H7 (cell line): ENCODE results near the gene PRR32. TPM values are rescaled to one million over a fixed set of nuclear protein-coding genes. Genes with fewer than 3 reads are reported as not detected.
"Not testable (repeated sequence)": the region's sequence is repeated elsewhere in the genome, so short reads cannot be mapped to it uniquely, and the experiment has no call there.

Source experiments
- DNase-seq: peaks from one replicate; pipeline ENCODE4 v3.0.0; 2012
- H3K27me3 ChIP-seq: 2 replicates; pipeline ENCODE4 v1.6.0; 2011; ENCODE audit warnings: mild to moderate bottlenecking, low read length; ENCODE audit not compliant: control insufficient read depth, insufficient read depth
- H3K36me3 ChIP-seq: replicated peaks from 2 replicates; pipeline ENCODE4 v1.5.1; 2011; ENCODE audit warnings: low read length; ENCODE audit not compliant: control insufficient read depth, insufficient read depth
- H3K4me3 ChIP-seq: 2 replicates; pipeline ENCODE4 v1.5.1; 2011; ENCODE audit warnings: low read depth, mild to moderate bottlenecking, control low read depth, low read length, moderate library complexity; ENCODE audit not compliant: insufficient read depth
- total RNA-seq: library from RNA; depleted of rRNA; stranded (reverse); fragments of >200 nt; shearing (Covaris generic); gene quantifications from 2 replicates; pipeline ENCODE4 v1.2.3, GENCODE V29; 2014; rRNA removed

Gene PRR32, protein sequence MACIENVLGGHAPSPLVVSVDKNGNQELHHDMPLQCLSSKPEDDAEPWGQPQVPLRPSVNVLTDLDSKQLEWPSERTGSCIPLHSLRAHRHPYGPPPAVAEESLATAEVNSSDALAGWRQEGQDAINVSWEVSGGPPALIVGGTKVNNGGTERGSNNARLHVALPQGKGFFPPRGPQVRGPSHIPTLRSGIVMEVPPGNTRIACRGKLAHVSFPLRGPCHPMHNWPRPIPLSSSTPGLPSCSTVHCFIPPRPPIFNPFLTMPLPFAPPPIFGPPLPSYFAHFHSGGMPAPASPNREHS
- total RNA-seq, result not detected in 2 replicates

DNA sequence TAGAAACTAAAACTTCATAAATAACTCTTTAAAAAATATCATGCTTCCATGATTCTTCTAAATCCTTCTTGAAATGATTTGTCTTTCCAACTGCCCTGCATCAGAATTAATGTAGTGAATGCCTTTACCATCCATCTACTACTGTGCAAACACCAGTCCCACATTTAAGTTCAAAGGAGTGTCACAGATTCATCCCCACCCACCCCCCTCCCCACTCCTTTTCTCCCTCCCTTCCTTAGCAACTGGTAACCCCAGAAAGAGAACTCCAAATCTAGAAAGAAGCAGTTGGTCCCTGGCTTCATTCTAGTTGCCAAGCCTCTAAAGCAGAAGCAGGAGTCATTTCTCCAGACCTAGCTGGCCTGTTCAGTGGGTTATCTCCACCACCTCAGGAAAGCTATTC lies at the start of gene PRR32:
Gene PRR32, plus strand, starts transcription at position 301 of the 400 bp plus-strand sequence. CDS start 115 bp downstream, outside the sequence.
- H3K36me3 ChIP-seq, result no peaks in the 10 kb centered on the region
- H3K27me3 ChIP-seq, result no peaks in the 10 kb centered on the region
- no peak within 1 kb of the TSS for H3K4me3 ChIP-seq
- no peak for DNase-seq

DNA sequence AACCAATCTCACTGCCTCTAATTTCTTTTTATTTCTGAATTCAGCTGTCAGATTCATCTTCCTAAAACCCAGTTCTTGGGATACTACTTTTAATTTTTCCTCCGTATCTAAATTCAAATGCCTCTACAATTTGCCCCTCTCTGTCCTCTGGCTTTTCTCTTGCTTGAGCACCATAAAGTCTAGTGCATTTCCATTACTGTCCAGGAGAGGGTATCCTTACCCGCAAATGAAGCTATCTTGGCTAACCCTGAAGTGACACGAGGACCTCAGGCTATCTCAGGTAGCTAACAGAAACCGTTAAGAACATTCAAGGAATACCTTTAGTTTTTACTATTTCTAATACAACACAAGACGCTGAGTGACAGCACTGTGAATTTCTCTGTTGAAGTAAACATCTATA lies 49.4 kb upstream of the PRR32 start:
- Histone ChIP-seq H3K36me3 (no peaks in the 10 kb centered on the region), H3K27me3 (no peaks in the 10 kb centered on the region), H3K4me3 (no peak overlapping the region)
- DNase-seq, result peak; percentile 28

DNA sequence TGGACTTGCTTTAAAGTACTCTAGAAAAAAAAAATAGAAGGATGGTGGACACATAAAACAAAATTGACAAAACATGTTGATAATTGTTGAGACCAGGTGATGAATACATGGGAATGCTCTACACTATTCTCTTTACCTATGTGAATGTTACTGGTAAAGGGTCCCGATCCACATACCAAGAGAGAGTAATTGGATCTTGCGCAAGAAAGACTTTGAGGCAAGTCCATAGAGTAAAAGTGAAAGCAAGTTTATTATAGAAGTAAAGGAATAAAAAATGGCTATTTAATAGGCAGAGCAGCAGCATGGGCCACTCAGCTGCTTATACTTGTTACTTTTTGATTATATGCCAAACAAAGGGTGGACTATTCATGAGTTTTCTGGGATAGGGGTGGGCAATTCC lies 34.0 kb upstream of the PRR32 start:
- Histone ChIP-seq H3K4me3 (no peak overlapping the region), H3K27me3 (no peaks in the 10 kb centered on the region), H3K36me3 (no peaks in the 10 kb centered on the region)
- DNase-seq, result no peak

DNA sequence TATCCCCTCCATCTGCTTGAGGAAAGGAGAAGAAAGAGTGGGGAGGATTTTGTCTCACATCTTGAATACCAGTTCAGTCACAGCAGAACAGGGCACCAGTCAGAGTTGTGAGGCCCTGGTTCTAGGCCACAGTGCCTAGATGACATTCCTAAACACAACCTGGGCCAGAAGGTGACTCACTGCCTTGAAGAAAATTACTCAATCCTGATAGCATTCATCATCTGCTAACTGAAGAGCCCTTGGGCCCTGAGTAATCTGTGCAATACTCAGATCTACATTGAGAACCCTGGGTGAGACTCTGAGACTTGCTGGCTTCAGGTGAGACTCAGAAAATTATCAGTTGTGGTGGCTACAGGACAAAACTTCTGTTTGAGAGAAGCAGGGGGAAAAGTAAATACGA lies 20.5 kb upstream of the PRR32 start:
- Histone ChIP-seq H3K36me3 (no peaks in the 10 kb centered on the region), H3K27me3 (no peaks in the 10 kb centered on the region), H3K4me3 (no peak overlapping the region)
- no peak for DNase-seq

DNA sequence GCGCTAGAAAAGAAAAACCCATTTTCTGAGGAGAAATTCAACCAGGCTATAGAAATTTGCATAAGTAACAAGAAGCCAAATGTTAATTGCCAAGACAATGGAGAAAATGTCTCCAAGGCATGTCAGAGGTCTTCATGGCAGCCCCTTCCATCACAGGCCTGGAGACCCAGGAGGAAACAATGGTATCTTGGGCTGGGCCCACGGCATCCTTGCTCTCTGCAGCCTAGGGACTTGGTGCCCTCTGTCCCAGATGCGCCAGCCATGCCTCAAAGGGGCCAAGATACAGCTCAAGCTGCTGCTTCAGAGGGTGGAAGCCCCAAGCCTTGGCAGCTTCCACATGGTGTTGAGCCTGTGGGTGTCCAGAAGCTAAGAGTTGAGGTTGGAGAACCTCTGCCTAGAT lies 12.7 kb upstream of the PRR32 start:
- H3K4me3 ChIP-seq, DNase-seq, H3K27me3 ChIP-seq, H3K36me3 ChIP-seq: not testable (repeated sequence)

DNA sequence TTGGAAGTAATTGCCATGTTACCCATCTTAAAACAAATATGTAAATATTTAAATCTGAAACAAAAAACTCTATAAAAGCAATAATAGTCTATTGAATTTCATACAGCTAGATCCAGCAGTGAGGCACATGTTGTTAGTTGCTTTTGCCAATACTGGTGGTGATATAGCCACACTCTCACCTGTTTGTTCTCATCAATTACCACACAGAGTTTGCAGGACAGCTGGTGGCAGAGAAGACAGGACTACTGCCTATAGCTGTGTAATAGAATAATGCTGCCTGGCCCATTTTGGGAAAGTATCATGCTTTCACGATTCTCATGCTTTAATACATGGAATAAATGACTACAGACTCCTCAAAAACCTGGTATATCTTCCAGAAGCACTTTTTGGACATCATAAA lies 3.7 kb upstream of the PRR32 start:
- Histone ChIP-seq H3K27me3 (no peaks in the 10 kb centered on the region), H3K36me3 (no peaks in the 10 kb centered on the region), H3K4me3 (no peak overlapping the region)
- DNase-seq, result no peak

DNA sequence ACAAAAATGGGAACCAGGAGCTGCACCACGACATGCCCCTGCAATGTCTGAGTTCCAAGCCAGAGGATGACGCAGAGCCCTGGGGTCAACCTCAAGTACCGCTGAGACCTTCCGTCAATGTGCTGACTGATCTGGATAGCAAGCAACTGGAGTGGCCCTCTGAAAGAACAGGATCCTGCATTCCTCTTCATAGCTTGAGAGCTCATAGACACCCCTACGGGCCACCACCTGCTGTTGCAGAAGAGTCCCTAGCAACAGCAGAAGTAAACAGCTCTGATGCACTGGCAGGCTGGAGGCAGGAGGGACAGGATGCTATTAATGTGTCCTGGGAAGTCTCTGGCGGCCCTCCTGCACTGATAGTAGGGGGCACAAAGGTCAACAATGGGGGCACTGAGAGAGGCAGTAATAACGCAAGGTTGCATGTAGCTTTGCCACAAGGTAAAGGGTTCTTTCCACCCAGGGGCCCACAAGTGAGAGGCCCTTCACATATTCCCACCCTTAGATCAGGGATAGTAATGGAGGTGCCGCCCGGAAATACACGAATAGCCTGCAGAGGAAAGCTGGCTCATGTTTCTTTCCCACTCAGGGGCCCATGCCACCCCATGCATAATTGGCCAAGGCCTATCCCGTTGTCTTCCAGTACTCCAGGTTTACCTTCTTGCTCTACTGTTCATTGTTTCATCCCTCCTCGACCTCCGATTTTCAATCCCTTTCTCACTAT lies 1.3 kb downstream of the PRR32 start:
- no peak overlapping the region for H3K4me3 ChIP-seq
- no peaks in the 10 kb centered on the region for H3K36me3 ChIP-seq
- H3K27me3 ChIP-seq, result no peaks in the 10 kb centered on the region
- DNase-seq, result peak; percentile 2

DNA sequence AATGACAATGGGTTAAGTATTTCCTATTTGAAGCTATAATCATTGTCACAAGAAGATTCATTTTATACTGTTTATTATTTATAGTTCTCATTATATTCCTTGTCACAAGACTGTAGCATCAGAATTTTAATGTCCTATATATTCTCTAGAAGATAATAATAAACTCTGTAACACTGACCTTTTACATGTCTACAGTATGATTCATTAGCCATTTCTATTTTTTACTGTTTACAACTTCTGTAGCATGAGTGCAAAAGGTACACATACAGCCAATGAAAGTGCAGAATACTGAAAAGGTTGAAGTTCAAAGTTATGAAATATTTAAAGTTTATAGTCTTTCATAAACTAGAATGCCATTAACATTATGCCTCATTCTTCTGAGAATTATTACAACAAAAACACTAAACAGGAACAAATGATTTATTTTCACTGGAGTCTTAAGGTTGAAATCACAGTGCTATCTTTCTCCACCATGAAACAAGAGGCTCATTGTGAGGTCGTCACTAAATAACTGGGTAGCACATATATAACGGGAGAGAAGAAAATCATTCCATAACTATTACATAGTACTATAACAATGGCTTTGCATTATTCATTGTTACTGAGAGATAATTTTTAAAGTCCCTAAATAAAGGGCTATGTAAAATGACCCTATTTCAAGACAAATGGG lies 4.9 kb downstream of the PRR32 start:
- DNase-seq, result no peak
- no peaks in the 10 kb centered on the region for H3K27me3 ChIP-seq
- no peak overlapping the region for H3K4me3 ChIP-seq
- H3K36me3 ChIP-seq, result no peaks in the 10 kb centered on the region

DNA sequence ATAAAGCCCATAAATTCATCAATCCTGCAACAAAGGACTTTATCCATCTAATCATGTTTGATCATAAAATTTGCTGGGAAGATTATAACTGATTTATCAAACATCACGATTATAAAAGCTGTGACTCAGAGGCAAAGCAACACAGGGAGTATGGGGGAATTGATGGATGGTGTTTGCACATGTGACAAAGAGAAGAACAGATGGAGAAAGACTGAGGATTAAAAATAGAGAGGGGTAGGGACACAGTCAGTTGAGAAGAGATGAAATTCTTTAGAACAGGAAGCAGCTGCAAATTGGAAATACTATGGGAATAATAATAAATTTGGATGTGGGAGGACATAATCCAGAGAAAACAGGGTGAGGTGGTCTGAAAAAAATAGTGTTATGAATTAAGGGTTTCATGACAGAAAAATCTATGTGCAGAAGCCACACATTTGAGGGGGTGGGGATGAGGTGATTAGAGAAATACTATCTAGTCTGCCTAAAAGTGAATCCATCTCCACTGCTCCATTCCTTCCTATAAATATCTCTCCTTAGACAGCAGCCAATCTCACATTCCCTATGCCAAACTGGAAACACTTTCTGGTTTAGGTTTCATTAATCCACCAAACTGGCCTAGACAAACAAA lies 6.2 kb downstream of the PRR32 start:
- Histone ChIP-seq H3K27me3 (no peaks in the 10 kb centered on the region), H3K36me3 (no peaks in the 10 kb centered on the region), H3K4me3 (no peak overlapping the region)
- no peak for DNase-seq

DNA sequence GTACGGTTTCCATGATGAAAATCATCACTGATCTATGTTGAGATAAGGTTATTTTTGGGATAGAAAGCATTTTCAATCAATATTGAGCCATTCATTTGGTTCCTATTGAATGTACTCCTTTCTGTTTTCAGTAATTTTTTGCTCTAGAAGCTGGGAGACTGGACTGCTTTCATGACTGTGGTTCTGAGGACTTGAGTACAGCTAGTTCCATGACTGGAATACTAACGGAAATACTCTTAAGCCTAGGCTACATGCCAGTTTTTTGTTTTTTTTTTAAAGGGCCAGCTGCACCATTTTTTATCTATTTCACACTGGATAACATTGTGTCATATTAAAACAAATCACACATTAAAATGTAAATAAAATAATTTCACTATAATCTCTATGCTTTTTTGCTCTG lies 16.7 kb downstream of the PRR32 start:
- H3K36me3 ChIP-seq, result no peaks in the 10 kb centered on the region
- DNase-seq, result no peak
- H3K27me3 ChIP-seq, result no peaks in the 10 kb centered on the region
- H3K4me3 ChIP-seq, result no peak overlapping the region

DNA sequence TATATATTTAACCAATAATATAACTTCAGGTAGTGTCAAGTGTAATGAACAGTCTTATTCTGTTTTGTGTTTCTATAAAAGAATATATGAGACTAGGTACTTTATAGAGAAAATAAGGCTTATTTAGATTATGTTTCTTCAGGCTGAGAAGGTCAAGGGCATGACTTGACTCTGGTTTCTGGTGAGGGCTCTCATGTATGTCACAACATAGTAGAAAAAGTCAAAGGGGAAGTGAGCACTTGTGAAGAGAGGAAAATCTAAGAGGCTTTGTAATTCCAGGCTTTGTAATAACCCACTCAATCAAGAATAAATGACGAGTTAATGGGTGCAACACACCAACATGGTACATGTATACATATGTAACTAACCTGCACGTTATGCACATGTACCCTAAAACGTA lies 27.6 kb downstream of the PRR32 start:
- H3K36me3 ChIP-seq, result no peaks in the 10 kb centered on the region
- no peaks in the 10 kb centered on the region for H3K27me3 ChIP-seq
- no peak overlapping the region for H3K4me3 ChIP-seq
- no peak for DNase-seq

DNA sequence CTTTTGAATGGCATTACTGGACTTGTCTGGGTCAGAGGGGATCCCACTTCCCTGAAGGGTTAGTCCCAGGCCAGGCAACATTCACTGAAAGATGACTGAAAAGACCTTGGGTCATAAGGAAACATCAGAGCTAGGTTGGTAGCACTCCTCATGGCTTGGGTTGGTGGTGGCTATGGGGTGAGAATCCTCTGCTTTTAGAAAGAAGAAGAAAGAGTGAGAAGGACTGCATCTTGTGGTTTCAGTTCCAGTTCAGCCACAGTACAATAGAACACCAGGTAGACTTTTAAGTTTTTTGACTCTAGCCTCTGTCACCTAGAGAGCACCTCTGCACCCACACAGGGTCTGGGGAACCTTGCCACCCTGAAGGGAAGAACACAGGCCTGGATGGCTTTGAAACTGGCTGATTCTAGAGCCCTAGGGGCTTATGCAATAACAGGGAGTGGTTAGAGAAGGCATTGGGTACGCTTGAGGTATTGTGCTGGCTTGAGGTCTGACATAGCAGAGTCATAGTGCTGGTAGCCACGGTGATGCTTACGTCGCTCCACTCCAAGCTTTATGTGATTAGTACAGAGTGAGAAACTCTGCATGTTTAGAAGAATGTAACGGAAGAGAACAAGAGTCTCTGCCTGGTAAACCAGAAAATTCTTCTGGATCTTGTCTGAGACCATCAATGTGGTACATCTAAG lies 36.5 kb downstream of the PRR32 start:
- Histone ChIP-seq H3K36me3 (no peaks in the 10 kb centered on the region), H3K27me3 (no peaks in the 10 kb centered on the region), H3K4me3 (no peak overlapping the region)
- no peak for DNase-seq
